ENCODE data around the gene ARPP19.
"Not testable (repeated sequence)": the region's sequence is repeated elsewhere in the genome, so short reads cannot be mapped to it uniquely, and the experiment has no call there.

Gene ARPP19

GRCh38 chr15:52514482-52514881 is 54.3 kb downstream of the ARPP19 start:
- DNase-seq: no peak

- not testable (repeated sequence) for DNase-seq
Measured at GRCh38 chr15:52512869-52513268, 56.0 kb downstream of the ARPP19 start.

- DNase-seq: no peak
Measured at GRCh38 chr15:52511084-52511483, 57.7 kb downstream of the ARPP19 start.

GRCh38 chr15:52509500-52510245 is 59.2 kb downstream of the ARPP19 start:
- DNase-seq: no peak

GRCh38 chr15:52506549-52506948 is 62.3 kb downstream of the ARPP19 start:
- no peak for DNase-seq

GRCh38 chr15:52505151-52505550 is 63.7 kb downstream of the ARPP19 start:
- DNase-seq: no peak

GRCh38 chr15:52503788-52504496 is 64.9 kb downstream of the ARPP19 start:
- DNase-seq: no peak

- no peak for DNase-seq
Measured at GRCh38 chr15:52502608-52503007, 66.2 kb downstream of the ARPP19 start.

GRCh38 chr15:52499506-52499905 is 69.3 kb downstream of the ARPP19 start:
- no peak for DNase-seq

- no peak for DNase-seq
Measured at GRCh38 chr15:52498706-52499105, 70.1 kb downstream of the ARPP19 start.

All from right kidney (tissue), 1 donor.